Cerebellar nuclear complex (tissue), 1 donor: ENCODE measurements around the gene BCL2.

Experiments used
- DNase-seq, 2 experiments: peaks; one replicate each; lab custom pipeline; 2025; lab: John Stamatoyannopoulos, UW

BCL2 gene

DNA sequence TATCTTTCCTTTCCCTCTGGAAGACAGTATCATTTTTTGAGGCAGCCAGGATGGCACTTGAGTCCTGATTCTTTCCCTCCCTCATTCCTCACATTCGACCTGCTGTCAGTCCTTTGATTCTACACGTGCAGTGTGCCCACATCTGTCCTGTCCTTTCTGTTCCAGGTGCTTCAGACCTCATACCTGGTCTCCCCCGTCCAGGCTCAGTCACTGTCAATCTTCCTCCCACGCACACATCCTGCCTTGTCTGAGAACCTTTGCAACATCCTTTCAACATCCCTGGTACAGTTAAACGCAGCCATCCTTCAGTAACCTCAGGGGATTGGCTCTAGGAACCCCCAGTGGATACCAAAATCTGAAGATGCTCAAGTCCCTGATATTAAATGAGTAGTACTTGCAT is 10.1 kb downstream of the BCL2 start:
- DNase-seq, result no peak

DNA sequence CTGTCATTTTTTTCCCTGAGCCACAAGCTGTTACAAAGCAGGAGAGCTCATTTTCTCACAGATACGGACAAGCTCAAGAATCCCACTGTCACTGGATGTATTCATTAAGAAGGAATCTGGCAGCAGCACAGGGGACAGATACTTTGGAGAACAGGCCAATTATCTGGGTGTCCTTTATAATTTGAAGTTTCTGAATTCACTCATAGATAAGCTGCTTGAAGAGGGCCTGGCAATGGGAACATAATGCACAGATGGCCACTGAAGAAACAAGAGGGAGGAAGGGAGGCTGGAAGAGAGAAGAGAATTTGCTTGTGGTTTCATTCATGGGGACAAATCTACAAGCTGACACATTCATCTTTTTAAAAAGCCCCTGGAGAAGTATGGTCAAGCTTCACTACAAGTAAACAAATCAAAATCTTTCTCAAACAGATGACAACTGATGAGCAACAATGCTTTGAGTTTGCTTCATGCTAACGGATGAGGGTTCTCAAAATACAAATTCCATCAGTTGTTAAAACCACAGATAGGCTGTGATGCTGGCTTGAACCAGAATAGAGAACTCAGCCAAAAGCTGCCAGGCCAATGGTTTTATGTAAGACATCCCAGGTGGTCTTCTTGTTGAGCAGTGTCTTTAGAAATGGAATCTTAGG is 11.9 kb downstream of the BCL2 start:
- DNase-seq, result no peak

DNA sequence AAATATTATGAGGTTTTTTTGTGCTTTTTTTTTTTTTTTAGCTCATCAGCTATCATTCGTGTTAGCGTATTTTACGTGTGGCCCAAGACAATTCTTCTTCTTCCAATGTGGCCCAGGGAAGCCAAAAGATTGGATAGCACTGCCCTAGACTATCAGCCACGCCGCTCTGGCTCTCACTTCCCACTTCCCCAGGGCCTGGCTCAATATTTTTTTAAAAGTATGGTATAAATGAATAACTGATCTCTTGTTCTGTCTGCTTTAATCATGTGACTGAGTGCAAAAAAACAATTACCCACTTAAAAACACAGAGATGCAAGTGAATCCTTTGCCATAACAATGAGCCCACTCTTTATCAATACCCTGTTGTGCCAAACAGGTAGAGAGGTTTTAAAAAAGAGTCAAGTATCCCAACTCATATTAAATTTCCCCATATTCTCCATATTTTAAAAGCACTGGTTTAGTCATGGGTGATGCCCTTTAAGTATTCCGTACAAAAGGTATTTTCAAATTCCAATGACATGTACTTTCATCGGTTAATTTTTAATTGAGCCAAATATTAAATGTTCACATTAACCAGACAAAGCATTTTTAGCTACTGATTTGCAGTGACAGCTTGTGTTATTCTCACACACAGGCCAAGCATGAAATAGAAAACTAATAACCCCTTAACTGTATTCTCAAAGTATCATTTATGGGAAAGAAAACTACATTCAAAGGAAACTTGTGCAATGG is 12.6 kb downstream of the BCL2 start:
- no peak for DNase-seq

GRCh38 chr18:63306249-63306648 is 13.3 kb downstream of the BCL2 start:
- DNase-seq, result no peak

DNA sequence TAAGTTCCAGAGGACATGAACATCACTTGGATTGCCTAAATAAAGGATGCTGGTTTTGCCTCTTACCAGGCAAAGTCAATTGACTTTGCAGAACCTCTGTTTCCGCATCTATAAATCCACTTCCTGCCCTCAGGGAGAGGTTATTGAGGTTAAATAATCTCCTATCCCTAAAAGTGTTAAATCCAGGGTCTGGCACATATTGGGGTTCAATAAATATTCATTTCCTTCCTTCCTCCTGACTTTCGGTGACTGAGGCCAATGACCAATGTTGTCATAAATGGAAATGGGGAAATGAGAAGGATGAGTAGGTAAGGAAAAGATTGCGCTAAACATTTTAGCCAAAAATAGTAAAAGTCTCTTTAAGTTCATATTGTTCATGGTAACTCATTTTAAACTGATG is 16.0 kb downstream of the BCL2 start:
- no peak for DNase-seq

DNA sequence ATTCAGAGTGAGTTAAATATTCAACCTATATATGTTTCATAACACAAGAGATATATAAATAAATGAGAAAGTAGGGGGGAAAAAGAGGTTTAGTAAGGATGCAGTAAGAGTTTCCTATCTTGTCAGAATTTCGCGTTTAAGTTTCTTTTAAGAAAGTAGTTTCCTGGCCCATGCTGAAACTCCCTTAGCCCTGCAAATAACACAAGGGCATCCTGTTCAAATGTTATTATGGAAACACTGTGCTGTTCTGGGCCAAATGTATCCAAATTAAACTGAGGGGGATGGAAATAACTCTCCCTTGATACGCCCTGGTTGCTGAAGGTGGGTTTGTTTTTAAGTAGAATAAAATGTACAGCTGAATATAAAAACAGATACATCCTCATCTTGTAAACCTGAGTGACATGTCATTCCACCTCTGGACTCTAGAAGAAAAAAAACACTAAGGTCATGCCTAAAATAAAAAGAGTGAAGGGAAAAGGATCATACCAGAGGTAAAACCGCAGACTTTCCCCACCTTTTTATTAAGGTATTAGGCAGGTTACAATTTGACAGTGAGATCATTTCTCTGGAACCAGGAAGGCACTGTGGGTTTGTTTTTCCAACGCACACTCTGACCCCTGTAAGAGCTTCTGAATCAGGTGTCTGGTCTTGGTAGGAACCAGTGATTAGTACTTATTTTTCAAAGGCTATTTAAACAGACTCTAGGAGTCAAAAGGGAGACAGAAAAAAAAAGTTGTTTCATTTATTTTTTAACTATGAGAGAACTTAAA is 16.7 kb downstream of the BCL2 start:
- no peak for DNase-seq

DNA sequence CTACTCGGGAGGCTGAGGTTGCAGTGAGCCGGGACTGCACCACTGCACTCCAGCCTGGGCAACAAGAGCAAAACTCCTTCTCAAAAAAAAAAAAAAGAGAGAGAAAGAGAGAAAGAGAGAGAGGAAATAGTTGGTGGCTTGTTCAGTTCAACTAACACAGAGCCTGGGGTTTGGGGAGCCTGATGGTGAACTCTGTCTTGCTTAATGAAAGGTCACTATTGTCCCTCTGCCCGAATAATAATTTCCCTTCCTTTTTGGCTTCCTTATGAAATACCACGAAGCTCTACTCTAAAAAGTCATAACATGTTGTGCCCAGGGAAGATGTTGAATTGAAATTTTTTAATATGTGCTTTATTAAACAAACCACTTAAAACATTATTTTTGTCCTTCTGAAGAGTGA is 17.3 kb downstream of the BCL2 start:
- no peak for DNase-seq

DNA sequence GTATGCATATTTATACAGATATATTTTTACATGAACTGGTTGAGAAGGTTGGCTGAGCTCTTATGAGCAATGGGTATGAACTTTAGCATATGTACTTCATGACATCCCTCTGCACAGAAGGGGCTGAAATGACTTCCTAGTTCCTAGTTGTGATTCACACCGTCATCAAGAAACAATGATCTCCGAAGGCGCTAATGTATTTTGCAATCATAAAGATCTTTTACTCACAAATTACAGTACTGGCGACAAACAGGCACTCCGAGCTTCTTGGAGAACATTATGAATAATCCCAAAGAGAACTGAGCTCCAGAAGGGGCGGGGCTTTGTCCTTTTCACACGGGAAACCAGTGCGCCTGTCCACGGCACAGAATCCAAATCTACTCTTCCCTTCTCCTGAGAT is 18.1 kb downstream of the BCL2 start:
- no peak for DNase-seq

DNA sequence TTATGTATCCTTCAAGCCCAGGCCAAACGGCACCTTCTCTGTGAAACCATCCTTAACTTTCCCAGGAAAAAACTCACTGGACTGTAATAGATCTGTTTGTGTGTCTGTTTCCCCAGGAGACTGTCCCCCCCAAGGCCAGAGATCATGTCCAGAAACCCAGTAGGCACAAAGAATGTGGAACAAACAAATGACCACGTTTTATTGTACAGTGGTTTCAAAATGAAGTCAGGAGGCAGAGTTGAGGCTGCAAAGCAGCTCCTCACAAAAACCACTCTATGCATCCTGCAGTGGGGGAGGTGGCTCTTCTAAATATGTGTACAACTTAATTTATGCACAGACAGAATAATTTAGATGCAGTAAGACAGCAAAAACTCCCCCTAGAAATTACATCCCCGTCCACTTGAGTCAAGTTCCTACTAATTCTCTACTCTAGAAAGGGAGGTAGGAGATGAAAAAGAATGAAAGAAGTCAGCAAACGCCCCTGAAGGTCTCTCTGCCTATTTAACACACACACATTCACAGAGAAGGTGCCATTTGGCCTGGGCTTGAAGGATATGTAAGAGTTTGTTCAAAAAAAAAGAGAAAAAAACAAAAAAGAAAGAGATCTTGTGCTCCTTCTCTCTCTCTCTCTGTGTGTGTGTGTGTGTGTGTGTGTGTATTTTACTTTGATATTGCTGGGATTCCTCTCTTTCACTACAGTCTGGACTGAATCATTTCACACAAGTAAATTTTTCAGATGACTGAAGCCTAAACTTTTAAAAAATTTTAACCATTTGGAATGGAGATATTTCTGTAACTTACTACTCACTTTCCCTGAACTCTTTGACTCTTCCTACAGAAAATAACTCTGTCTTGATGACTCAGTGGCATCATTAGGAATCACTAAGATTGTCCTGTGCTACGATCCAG is 19.5 kb downstream of the BCL2 start:
- no peak for DNase-seq

- no peak for DNase-seq
Measured at GRCh38 chr18:63298400-63299365, 20.9 kb downstream of the BCL2 start.

DNA sequence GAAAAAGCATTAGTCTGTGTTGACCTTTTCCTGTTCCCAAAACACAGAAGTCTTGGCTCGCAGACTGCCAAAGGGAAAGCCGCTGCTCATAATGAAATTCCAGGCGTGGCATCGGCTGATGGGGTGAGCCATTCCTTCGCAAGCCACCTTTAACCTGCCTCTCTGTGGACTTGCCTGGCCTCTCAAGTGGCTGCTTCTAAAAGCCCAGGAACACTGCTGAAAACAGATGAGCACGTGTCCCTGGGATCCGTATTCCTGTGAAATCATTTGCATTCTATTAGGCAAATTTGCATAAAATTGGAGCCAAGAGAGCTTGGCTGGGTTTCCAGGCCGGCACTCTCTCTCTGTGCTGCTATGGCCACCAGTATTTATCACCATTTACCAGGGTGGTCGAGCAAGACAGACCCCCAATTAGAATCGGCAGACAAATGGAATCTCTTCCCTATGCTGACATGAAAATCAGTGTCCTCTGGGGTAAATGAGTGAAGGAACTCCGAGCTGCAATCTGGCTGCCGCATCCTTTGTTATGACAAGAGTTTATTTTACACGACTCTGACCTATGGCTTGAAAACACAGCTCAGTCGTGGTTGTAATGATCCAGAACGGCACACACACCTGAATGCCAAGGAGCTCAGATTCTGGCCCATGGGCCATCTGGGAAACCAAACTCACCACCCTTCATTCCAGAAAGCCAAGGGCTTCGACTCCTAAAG is 21.7 kb downstream of the BCL2 start:
- DNase-seq, result no peak

GRCh38 chr18:63293935-63294334 is 25.6 kb downstream of the BCL2 start:
- peak in 1 of 2 experiments; percentile 6 for DNase-seq

- DNase-seq, result no peak
Measured at GRCh38 chr18:63292831-63293683, 26.5 kb downstream of the BCL2 start.

GRCh38 chr18:63291278-63291677 is 28.3 kb downstream of the BCL2 start:
- DNase-seq, result no peak

- no peak for DNase-seq
Measured at GRCh38 chr18:63290821-63291200, 28.8 kb downstream of the BCL2 start.

GRCh38 chr18:63290166-63290820 is 29.3 kb downstream of the BCL2 start:
- DNase-seq, result no peak

GRCh38 chr18:63288311-63288710 is 31.3 kb downstream of the BCL2 start:
- no peak for DNase-seq

DNA sequence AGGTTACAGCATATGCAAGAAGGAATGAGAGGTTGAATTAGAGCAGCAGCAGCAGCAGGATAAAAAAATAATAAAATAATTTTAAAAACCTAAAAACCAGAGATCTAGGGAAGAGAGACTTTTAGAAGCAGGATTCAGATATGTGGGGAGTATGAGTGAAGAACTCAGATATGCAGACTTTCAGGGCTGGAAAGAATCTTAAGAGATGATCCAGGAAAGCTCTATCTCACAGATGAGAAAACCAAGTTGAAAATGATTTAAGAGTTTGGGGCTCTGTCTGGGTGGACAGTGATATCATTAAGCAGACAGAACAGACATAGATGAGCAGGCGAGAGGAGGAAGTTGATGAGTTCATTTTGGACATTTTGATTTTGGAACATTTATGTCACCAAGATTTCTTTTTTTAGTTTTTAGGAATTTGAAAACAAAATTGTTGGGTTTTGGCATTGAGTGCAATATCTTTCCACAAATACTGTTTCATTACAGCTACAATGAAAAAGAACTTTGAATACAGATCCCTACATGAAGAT is 31.8 kb downstream of the BCL2 start:
- DNase-seq, result no peak
